Suprapubic skin (tissue), 3 donors: Measurements from ENCODE around the gene PIERCE2.

Experiments
- CTCF ChIP-seq, 2 donors: fragments of 200-600 bp in 1 of 2; fragments of 450-650 bp in 1 of 2; sonication (generic) in 1 of 2; IDR thresholded peaks; one replicate each; pipeline ENCODE4 v1.5.1; 2016 to 2019; ENCODE audit warnings: antibody characterized with exemption in 2 of 2, mild to moderate bottlenecking in 1 of 2, moderate library complexity in 1 of 2
- POLR2A ChIP-seq, 2 donors: fragments of 450-650 bp; IDR thresholded peaks; one replicate each; pipeline ENCODE4 v1.6.1; 2017; ENCODE audit warnings: antibody characterized with exemption in 2 of 2, mild to moderate bottlenecking in 2 of 2, moderate library complexity in 2 of 2

DNA sequence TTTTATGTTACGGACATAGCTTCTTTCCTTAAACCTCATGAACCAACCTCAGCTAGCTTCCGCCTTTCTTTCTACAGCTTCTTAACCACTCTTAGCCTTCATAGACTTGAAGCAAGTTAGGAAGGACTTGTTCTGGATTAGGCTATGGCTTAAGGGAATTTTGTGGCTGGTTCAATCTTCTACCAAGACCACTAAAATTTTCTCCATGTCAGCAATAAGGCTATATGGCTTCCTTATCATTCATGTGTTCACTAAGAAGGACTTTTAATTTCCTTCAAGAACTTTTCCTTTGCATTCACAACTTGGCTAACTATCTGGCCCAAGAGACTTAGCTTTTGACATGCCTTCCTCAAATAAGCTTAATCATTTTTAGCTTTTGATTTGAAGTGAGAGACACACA is 24.6 kb upstream of the PIERCE2 start:
- no peak for TF ChIP-seq POLR2A (IDR thresholded peaks at IDR 0.05)
- no peak for TF ChIP-seq CTCF (IDR thresholded peaks at IDR 0.05)
